ENCODE results near the gene MTHFS.

Gene MTHFS

DNA sequence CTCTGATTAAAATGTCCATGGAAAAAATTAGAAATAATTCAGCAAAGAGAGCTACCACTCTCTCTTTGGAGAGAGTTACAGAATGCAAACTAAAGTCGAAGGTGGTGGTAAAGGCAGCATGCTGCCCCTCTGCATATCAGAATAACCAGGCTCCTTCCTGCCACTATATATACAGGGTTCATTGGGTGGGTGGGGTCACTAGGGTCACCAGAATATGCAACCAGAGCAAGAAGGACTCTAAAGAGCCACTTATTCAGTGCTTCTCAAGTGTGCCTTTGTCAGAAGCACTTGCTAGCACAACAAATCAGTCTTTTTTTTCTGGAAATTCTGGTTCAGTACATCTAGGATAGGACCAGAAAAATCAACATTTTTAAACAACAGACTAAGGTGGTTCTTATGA is 70.0 kb downstream of the MTHFS start:
- no peaks in the 10 kb centered on the region for H3K9me3 ChIP-seq
- no peak overlapping the region for H3K27ac ChIP-seq
- no peaks in the 10 kb centered on the region for H3K4me1 ChIP-seq (ENCODE audit: control insufficient read depth in 1 of 2, insufficient read depth in 1 of 2, low read depth in 1 of 2, low read length in 1 of 2)
- TF ChIP-seq, protein P1, sequence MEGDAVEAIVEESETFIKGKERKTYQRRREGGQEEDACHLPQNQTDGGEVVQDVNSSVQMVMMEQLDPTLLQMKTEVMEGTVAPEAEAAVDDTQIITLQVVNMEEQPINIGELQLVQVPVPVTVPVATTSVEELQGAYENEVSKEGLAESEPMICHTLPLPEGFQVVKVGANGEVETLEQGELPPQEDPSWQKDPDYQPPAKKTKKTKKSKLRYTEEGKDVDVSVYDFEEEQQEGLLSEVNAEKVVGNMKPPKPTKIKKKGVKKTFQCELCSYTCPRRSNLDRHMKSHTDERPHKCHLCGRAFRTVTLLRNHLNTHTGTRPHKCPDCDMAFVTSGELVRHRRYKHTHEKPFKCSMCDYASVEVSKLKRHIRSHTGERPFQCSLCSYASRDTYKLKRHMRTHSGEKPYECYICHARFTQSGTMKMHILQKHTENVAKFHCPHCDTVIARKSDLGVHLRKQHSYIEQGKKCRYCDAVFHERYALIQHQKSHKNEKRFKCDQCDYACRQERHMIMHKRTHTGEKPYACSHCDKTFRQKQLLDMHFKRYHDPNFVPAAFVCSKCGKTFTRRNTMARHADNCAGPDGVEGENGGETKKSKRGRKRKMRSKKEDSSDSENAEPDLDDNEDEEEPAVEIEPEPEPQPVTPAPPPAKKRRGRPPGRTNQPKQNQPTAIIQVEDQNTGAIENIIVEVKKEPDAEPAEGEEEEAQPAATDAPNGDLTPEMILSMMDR (IDR thresholded peaks at IDR 0.05): no peak
- no peaks in the 10 kb centered on the region for H3K27me3 ChIP-seq
- H3K36me3 ChIP-seq: peaks cover 17% of the 10 kb centered on the region
- no peak overlapping the region for H3K4me3 ChIP-seq (ENCODE audit: low read depth in 1 of 2, low read length in 1 of 2)

DNA sequence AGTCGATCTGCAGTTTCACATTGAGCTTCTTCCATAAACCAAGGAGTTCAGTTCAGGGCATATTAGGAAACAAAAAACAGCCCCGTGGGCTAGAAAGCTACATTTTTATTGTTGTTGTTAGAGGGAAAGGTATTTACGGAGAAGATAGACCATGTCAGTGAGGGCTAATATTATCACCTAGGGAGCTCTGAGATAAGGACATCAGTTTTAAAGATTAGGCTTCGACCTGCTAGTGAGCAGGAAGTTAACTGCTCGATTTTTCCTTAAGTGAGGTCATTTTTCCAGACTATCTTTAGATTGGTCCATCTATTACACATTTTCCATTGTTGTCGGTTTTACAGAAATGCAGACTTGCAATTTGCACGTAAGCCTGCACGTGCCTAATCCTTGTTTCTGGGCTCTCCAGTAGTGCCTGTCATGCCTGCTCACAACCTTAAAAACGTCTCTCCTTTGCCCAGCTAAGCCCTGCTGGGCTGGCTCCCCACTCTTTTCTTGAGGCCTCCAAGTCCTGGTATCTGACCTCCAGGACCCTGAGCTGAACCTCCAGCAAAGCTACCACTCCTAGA is 72.6 kb downstream of the MTHFS start:
- no peak overlapping the region for H3K27ac ChIP-seq
- H3K4me3 ChIP-seq (ENCODE audit: low read depth in 1 of 2, low read length in 1 of 2): no peak overlapping the region
- peaks cover 8% of the 10 kb centered on the region for H3K36me3 ChIP-seq
- TF ChIP-seq, protein P1 (IDR thresholded peaks at IDR 0.05): no peak
- no peaks in the 10 kb centered on the region for H3K9me3 ChIP-seq
- no peaks in the 10 kb centered on the region for H3K27me3 ChIP-seq
- H3K4me1 ChIP-seq (ENCODE audit: control insufficient read depth in 1 of 2, insufficient read depth in 1 of 2, low read depth in 1 of 2, low read length in 1 of 2): no peaks in the 10 kb centered on the region

DNA sequence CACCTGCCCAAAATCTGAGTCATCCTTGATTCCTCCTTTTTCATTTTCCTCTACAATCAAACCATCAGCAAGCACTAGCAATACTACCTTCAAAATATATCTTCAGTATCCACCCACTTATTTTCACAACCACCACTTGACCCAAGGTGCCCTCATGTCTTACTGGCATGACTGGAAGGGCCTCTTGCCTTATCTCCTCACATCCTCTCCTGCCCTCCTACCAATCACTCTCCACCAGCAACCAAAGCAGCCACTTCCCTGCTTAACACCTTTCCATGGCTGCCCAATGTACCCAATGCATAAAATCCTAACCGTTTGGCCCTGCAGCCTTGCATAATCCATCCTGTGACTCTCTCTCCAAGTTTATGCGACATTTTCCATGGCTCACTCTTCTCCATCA is 76.0 kb downstream of the MTHFS start:
- Histone ChIP-seq H3K27ac (no peak overlapping the region), H3K9me3 (no peaks in the 10 kb centered on the region), H3K36me3 (peaks cover 7% of the 10 kb centered on the region), H3K4me1 (ENCODE audit: control insufficient read depth in 1 of 2, insufficient read depth in 1 of 2, low read depth in 1 of 2, low read length in 1 of 2) (peaks cover 0 to 11% of the 10 kb centered on the region in 2 experiments), H3K4me3 (ENCODE audit: low read depth in 1 of 2, low read length in 1 of 2) (no peak overlapping the region), H3K27me3 (no peaks in the 10 kb centered on the region)
- TF ChIP-seq, protein P1 (IDR thresholded peaks at IDR 0.05): no peak

DNA sequence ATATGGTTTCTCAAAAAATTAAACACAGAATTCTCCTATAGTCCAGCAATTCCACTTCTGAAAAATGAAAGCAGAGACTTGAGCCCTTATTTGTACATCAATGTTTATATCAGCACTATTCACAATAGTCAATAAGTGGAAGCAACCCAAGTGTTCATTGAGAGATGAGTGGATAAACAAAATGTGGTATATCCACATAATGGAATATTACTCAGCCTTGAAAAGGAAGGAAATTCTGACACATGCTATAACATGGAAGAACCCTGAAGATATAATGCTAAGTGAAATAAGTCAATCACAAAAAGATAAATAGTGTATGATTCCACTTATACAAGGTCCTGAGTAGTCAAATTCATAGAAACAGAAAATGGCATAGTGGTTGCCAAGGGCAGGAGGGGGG is 76.6 kb downstream of the MTHFS start:
- no peak overlapping the region for H3K27ac ChIP-seq
- H3K27me3 ChIP-seq: no peaks in the 10 kb centered on the region
- TF ChIP-seq, protein P1 (IDR thresholded peaks at IDR 0.05): no peak
- no peak overlapping the region for H3K4me3 ChIP-seq (ENCODE audit: low read depth in 1 of 2, low read length in 1 of 2)
- H3K4me1 ChIP-seq (ENCODE audit: control insufficient read depth in 1 of 2, insufficient read depth in 1 of 2, low read depth in 1 of 2, low read length in 1 of 2): peaks cover 0 to 11% of the 10 kb centered on the region in 2 experiments
- no peaks in the 10 kb centered on the region for H3K9me3 ChIP-seq
- peaks cover 4% of the 10 kb centered on the region for H3K36me3 ChIP-seq

DNA sequence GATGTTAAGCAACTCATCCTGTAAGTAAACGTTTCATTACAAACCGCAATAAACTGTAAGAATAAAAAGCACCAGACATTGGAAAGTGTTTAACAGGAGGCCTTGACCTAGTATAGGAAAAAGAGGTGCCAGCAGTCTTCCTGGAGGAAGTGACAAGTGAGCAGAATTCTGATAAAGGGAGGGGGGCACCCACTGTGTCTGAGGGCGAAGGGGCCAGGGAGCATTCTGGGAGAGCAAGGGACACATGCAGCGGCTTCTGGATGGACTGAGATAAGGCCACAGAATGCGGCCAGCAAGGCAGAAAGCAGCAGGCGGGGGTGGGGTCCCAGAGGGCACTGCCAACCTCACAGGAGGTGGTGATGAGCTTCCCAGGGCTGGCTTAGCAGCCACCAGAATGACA is 80.2 kb downstream of the MTHFS start:
- no peak overlapping the region for H3K27ac ChIP-seq
- TF ChIP-seq, protein P1 (IDR thresholded peaks at IDR 0.05): no peak
- H3K9me3 ChIP-seq: no peaks in the 10 kb centered on the region
- H3K27me3 ChIP-seq: no peaks in the 10 kb centered on the region
- no peaks in the 10 kb centered on the region for H3K36me3 ChIP-seq
- peaks cover 0 to 11% of the 10 kb centered on the region in 2 experiments for H3K4me1 ChIP-seq (ENCODE audit: control insufficient read depth in 1 of 2, insufficient read depth in 1 of 2, low read depth in 1 of 2, low read length in 1 of 2)
- no peak overlapping the region for H3K4me3 ChIP-seq (ENCODE audit: low read depth in 1 of 2, low read length in 1 of 2)

Measured in neutrophil (primary cell).